IMR-90 (cell line): ENCODE data around the gene PARK7.

Experiments used
- BHLHE40 ChIP-seq: fragments of 150-350 bp; IDR thresholded peaks from 2 replicates; pipeline ENCODE4 v1.6.1; 2016; ENCODE audit warnings: mild to moderate bottlenecking, low read depth, low read length
- CEBPB ChIP-seq: IDR thresholded peaks from 2 replicates; pipeline ENCODE4 v1.6.1; 2012; ENCODE audit warnings: low read depth, low read length, improper control_type of control experiment
- CTCF ChIP-seq: conservative IDR thresholded peaks from 2 replicates; pipeline ENCODE4 v1.5.1; 2012; ENCODE audit warnings: mild to moderate bottlenecking, low read depth, low read length, improper control_type of control experiment
- ELK1 ChIP-seq: fragments of 150-350 bp; IDR thresholded peaks from 2 replicates; pipeline ENCODE4 v1.6.1; 2016; ENCODE audit warnings: low read depth, mild to moderate bottlenecking, low read length, moderate library complexity, borderline replicate concordance
- FOS ChIP-seq: fragments of 150-350 bp; IDR thresholded peaks from 2 replicates; pipeline ENCODE4 v1.6.1; 2016; ENCODE audit warnings: low read depth, low read length
- MAFK ChIP-seq: IDR thresholded peaks from 2 replicates; pipeline ENCODE4 v1.6.1; 2012; ENCODE audit warnings: low read depth, low read length, improper control_type of control experiment
- MXI1 ChIP-seq: IDR thresholded peaks from 2 replicates; pipeline ENCODE4 v1.6.1; 2012; ENCODE audit warnings: low read depth, mild to moderate bottlenecking, low read length, moderate library complexity, borderline replicate concordance
- POLR2A ChIP-seq: IDR thresholded peaks from 2 replicates; pipeline ENCODE4 v1.6.1; 2012; ENCODE audit warnings: mild to moderate bottlenecking, low read depth, low read length
- RCOR1 ChIP-seq: IDR thresholded peaks from 2 replicates; pipeline ENCODE4 v1.6.1; 2012; ENCODE audit warnings: mild to moderate bottlenecking, low read length, improper control_type of control experiment; ENCODE audit not compliant: insufficient replicate concordance
- RFX5 ChIP-seq: IDR thresholded peaks from 2 replicates; pipeline ENCODE4 v1.8.0; 2012; ENCODE audit warnings: low read depth, mild to moderate bottlenecking, low read length, moderate library complexity
- TF ChIP-seq, protein P1 (sequence below): fragments of 150-350 bp; IDR thresholded peaks from 2 replicates; pipeline ENCODE4 v1.6.1; 2017; ENCODE audit warnings: mild to moderate bottlenecking, antibody characterized with exemption, low read length, low read depth

DNA sequence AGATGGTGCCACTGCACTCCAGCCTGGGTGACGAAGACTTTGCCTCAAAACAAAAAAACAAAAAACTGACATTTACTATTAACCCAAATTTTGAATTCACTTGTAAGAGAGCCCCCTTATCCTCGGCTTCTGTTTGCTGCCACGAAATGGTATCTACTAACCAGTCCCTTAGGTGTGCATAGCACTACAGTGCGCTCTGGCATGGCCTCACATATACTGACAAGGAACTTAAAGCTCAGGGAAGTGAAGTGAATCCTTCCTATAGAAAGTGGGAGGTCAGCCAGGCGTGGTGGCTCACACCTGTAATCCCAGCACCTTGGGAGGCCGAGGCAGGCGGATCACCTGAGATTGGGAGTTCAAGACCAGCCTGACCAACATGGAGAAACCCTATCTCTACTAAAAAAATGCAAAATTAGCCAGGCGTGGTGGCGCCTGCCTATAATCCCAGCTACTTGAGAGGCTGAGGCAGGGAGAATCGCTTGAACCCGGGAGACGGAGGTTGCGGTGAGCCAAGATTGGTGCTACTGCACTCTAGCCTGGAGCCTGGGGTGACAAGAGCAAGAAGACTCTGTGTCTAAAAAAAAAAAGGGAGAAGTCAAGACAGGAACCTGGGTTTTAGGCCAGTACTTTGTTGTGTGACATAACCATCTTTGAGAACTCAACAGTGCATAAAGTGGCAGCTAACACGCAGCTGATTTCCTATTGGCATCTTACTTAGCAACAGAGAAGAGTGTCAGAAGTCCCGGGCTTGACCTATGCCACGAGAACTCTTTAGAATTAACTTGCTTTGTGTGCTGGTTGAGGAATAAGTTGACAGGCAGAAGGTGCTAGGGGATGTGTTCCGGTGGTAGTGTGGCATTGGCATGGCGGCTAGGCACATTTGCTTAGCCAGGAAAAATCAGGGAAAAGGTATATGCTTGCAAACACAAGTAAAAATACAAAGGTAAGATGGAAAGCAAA is 47.8 kb downstream of the PARK7 start:
- TF ChIP-seq CTCF, result no peak
- no peak for TF ChIP-seq MAFK
- no peak for TF ChIP-seq RCOR1
- TF ChIP-seq MXI1, result no peak
- TF ChIP-seq FOS, result no peak
- no peak for TF ChIP-seq CEBPB
- TF ChIP-seq RFX5, result no peak
- TF ChIP-seq, protein P1, sequence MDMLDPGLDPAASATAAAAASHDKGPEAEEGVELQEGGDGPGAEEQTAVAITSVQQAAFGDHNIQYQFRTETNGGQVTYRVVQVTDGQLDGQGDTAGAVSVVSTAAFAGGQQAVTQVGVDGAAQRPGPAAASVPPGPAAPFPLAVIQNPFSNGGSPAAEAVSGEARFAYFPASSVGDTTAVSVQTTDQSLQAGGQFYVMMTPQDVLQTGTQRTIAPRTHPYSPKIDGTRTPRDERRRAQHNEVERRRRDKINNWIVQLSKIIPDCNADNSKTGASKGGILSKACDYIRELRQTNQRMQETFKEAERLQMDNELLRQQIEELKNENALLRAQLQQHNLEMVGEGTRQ, result no peak
- no peak for TF ChIP-seq POLR2A
- TF ChIP-seq BHLHE40, result no peak
- no peak for TF ChIP-seq ELK1
